Left lung (tissue), 10 donors: ENCODE data around the gene F2R. TPM values are rescaled to one million over a fixed set of nuclear protein-coding genes. Genes with fewer than 3 reads are reported as not detected.
"Not testable (repeated sequence)": the region's sequence is repeated elsewhere in the genome, so short reads cannot be mapped to it uniquely, and the experiment has no call there.

ENCODE experiments used
- ATAC-seq: fragments of 200-7000 bp; cut with Tn5 transposase; one replicate; pipeline ENCODE4 v1.9.1; 2020; ENCODE audit warnings: moderate library complexity
- DNase-seq, 4 donors: peaks; one replicate each; pipeline ENCODE4 v3.0.0-alpha.2; 2013 to 2020
- H3K27ac ChIP-seq, 2 donors: fragments of 200-600 bp; sonication (generic) in 1 of 2; one replicate each; pipeline versions ENCODE4 v1.5.0 to v1.8.0; 2020 to 2021
- H3K27me3 ChIP-seq, 2 donors: fragments of 200-600 bp; sonication (generic) in 1 of 2; one replicate each; pipeline versions ENCODE4 v1.5.0 to v1.8.0; 2020 to 2021
- H3K36me3 ChIP-seq, 2 donors: fragments of 200-600 bp; sonication (generic) in 1 of 2; one replicate each; pipeline versions ENCODE4 v1.5.0 to v1.8.0; 2020 to 2021
- H3K4me1 ChIP-seq, 2 donors: fragments of 200-600 bp; one replicate each; pipeline ENCODE4 v1.8.0; 2021
- H3K4me3 ChIP-seq, 2 donors: fragments of 200-600 bp; sonication (generic) in 1 of 2; one replicate each; pipeline versions ENCODE4 v1.5.0 to v1.8.0; 2020 to 2021; ENCODE audit warnings: mild to moderate bottlenecking in 1 of 2
- H3K9me3 ChIP-seq, 2 donors: fragments of 200-600 bp; sonication (generic) in 1 of 2; one replicate each; pipeline versions ENCODE4 v1.5.0 to v1.8.0; 2020 to 2021
- intact Hi-C, 2 donors: fragments of 100-400 bp; cut with DNase I; formaldehyde crosslinking; loops; one replicate each; pipeline versions ENCODE4 v1.11.2 to v1.14.2; 2022
- polyA plus RNA-seq, 6 donors: library from polyadenylated mRNA; unstranded; fragments of 120-200 nt; gene quantifications; one replicate each; pipeline ENCODE4 v1.2.1, GENCODE V29; 2013; ENCODE audit not compliant: insufficient read length in 6 of 6
- total RNA-seq, 2 donors: library from RNA; stranded (reverse); fragmentation: NEBNext Ultra II Directional; extraction: Animal tissue kit (Norgen Biotek cat#: 25700); gene quantifications; one replicate each; pipeline ENCODE4 v1.2.1, GENCODE V29; 2021
- TF ChIP-seq, protein P1 (sequence below), 2 donors: fragments of 200-600 bp; sonication (generic) in 1 of 2; IDR thresholded peaks; one replicate each; pipeline versions ENCODE4 v1.5.0 to v1.8.0; 2021; ENCODE audit warnings: antibody characterized with exemption in 2 of 2
- donor health status: DM: no; HTN: yes; CAD: no.
- donor health status: DM: no; HTN: no; CAD: no.

The F2R gene
- total and polyA plus RNA-seq, 8 donors: 21.2 to 54.4 (median 42.6) TPM

DNA sequence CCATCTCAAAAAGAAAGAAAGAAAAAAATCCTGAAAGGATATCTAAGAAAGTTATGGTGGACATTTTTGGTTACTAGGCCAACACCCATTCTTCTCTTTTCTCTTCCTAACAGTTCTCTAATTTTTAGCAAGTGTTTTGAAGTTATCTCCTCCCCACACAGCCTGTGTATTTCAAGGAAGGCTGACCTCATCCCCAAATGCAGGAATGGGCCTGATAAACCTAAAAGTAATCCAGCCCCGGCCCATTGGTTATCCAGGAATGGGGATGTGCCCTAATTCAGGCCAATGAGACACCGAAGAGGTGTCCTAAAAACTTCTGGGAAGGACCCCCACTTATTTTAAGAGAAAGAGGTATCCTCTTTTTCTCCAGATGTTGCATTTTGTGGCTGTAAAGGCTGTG is 46.6 kb downstream of the F2R start:
- Histone ChIP-seq H3K27ac (no peak overlapping the region), H3K4me3 (no peak overlapping the region), H3K4me1 (no peaks in the 10 kb centered on the region), H3K36me3 (no peaks in the 10 kb centered on the region), H3K9me3 (peaks cover 0 to 11% of the 10 kb centered on the region in 2 donors), H3K27me3 (no peaks in the 10 kb centered on the region)
- ATAC-seq (no peak), DNase-seq (no peak)
- intact Hi-C loops: no loop called here
- TF ChIP-seq, protein P1, sequence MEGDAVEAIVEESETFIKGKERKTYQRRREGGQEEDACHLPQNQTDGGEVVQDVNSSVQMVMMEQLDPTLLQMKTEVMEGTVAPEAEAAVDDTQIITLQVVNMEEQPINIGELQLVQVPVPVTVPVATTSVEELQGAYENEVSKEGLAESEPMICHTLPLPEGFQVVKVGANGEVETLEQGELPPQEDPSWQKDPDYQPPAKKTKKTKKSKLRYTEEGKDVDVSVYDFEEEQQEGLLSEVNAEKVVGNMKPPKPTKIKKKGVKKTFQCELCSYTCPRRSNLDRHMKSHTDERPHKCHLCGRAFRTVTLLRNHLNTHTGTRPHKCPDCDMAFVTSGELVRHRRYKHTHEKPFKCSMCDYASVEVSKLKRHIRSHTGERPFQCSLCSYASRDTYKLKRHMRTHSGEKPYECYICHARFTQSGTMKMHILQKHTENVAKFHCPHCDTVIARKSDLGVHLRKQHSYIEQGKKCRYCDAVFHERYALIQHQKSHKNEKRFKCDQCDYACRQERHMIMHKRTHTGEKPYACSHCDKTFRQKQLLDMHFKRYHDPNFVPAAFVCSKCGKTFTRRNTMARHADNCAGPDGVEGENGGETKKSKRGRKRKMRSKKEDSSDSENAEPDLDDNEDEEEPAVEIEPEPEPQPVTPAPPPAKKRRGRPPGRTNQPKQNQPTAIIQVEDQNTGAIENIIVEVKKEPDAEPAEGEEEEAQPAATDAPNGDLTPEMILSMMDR (IDR thresholded peaks at IDR 0.05): no peak

DNA sequence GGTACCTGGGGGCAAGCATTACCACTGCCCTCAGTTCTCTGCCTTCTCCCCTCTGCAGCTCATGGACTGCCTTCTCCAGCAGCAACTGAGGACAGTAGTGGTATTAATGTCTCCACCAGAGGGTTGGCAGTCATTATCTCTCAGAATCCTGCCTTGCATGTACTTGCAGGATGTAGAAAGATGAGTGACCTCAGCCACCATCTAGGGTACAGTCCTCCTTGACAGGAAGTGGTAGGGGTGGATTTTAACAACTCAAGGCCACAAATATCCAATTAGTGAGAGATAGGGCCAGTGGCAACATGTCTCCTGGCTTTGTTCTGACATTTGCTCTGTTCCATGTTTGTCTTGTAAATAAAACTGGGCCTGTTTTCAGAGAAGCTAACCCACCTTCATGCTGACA is 47.2 kb downstream of the F2R start:
- ATAC-seq (no peak), DNase-seq (no peak)
- H3K9me3 ChIP-seq: peaks cover 0 to 11% of the 10 kb centered on the region in 2 donors
- no peak overlapping the region for H3K4me3 ChIP-seq
- H3K4me1 ChIP-seq: no peaks in the 10 kb centered on the region
- intact Hi-C loops: no loop called here
- H3K36me3 ChIP-seq: no peaks in the 10 kb centered on the region
- TF ChIP-seq, protein P1 (IDR thresholded peaks at IDR 0.05): no peak
- H3K27ac ChIP-seq: no peak overlapping the region
- no peaks in the 10 kb centered on the region for H3K27me3 ChIP-seq

DNA sequence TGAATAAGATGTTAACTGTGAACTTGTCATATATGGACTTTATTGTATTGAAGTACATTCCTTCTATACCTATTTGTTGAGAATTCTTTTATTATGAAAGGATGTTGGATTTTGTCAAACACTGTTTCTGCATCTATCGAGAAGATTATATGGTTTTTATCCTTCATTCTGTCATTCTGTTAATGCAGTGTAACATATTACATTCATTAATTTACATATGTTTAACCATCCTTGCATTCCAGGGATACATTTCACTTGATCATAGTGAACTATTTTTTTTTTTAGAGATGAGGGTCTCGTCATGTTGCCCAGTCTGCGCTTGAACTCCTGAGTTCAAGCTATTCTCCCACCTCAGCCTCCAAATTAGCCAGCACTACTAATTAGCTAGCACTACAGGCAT is 48.4 kb downstream of the F2R start:
- no peaks in the 10 kb centered on the region for H3K36me3 ChIP-seq
- peaks cover 0 to 11% of the 10 kb centered on the region in 2 donors for H3K9me3 ChIP-seq
- no peak overlapping the region for H3K27ac ChIP-seq
- no peaks in the 10 kb centered on the region for H3K27me3 ChIP-seq
- no peak for DNase-seq
- no peak for ATAC-seq
- TF ChIP-seq, protein P1 (IDR thresholded peaks at IDR 0.05): no peak
- intact Hi-C loops: no loop called here
- no peaks in the 10 kb centered on the region for H3K4me1 ChIP-seq
- H3K4me3 ChIP-seq: no peak overlapping the region

DNA sequence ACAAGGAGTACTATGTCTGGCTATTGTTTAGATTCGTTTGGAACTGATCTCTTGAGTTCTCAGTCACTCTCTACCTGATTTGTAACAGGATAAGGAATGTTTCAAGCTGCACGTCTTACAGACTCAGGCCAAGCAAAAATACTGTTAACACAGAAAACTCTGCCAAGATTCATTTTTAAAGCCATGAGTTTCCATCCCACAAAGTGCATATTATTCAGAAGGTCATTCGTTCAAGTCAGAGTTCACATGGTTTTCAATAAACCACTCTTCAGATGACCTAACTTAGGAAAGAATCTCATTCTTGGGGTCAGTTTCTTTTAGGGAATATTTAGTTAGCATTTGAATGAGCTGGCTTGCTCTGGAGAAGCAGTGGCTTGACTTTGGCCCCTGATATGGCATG is 49.3 kb downstream of the F2R start:
- ATAC-seq (no peak), DNase-seq (no peak)
- Histone ChIP-seq H3K4me3 (no peak overlapping the region), H3K4me1 (no peaks in the 10 kb centered on the region), H3K27me3 (no peaks in the 10 kb centered on the region), H3K9me3 (peaks cover 0 to 11% of the 10 kb centered on the region in 2 donors), H3K27ac (no peak overlapping the region), H3K36me3 (no peaks in the 10 kb centered on the region)
- intact Hi-C loops: no loop called here
- TF ChIP-seq, protein P1 (IDR thresholded peaks at IDR 0.05): no peak

DNA sequence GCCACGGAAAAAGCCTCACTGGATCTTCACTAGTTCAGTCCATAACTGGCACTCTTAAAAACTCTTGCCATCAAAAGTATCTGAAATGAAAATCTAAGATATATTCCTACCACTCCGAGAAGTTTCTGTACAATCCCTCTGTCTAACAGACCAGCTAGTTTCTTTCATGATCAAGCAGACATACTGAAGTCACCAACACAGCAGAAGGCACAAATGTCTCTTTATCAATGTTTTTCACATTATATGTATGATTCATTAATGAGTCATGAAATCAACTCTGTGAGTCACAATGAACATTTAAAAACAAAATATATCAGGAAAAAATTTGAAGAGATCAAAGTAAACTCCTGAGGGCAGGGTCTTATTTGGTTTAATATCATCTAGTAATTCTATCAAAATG is 50.8 kb downstream of the F2R start:
- Histone ChIP-seq H3K4me1 (no peaks in the 10 kb centered on the region), H3K9me3 (peaks cover 0 to 11% of the 10 kb centered on the region in 2 donors), H3K27ac (no peak overlapping the region), H3K27me3 (no peaks in the 10 kb centered on the region), H3K4me3 (no peak overlapping the region), H3K36me3 (no peaks in the 10 kb centered on the region)
- ATAC-seq: no peak
- DNase-seq: no peak
- intact Hi-C loops: no loop called here
- TF ChIP-seq, protein P1 (IDR thresholded peaks at IDR 0.05): no peak

DNA sequence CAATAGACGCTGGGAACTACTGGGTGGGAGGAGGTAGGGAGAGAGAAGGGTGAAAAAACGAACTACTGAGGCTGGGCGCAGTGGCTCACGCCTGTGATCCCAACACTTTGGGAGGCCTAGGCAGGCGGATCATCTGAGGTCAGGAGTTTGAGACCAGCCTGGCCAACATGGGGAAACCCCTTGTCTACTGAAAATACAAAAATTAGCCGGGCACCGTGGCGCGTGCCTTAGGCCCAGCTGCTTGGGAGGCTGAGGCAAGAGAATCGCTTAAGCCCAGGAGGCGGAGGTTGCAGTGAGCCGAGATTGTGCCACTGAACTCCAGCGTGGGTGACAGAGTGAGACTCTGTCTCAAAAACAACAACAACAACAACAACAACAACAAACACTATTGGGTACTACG is 55.1 kb downstream of the F2R start:
- peaks cover 0 to 11% of the 10 kb centered on the region in 2 donors for H3K4me1 ChIP-seq
- H3K9me3 ChIP-seq: not testable (repeated sequence)
- intact Hi-C loops: loop anchor here in 1 of 2 donors (5.0 kb wide), 1 partner anchor 169 kb away; no protein-coding TSS in a partner anchor

More for the DNA sequence above, 55.1 kb downstream of the F2R start:
- not testable (repeated sequence) for ATAC-seq, H3K36me3 ChIP-seq, H3K4me3 ChIP-seq, H3K27me3 ChIP-seq, DNase-seq, H3K27ac ChIP-seq
